Measurements from ENCODE around the gene PINK1. TPM values are rescaled to one million over a fixed set of nuclear protein-coding genes. Genes with fewer than 3 reads are reported as not detected.

The PINK1 gene
- polyA plus RNA-seq, 1 of the 3 experiments (the other 2 are of a cell fraction), result 24.4 TPM

GRCh38 chr1:20680269-20680668, 47.0 kb downstream of the PINK1 start:
- ChIA-PET POLR2A (no interaction called here), CTCF (interaction anchor here (0.9 to 1.3 kb wide), 2 partner anchors 17 to 515 kb away, joined by 3 read pairs; no protein-coding TSS in a partner anchor)
- no peaks in the 10 kb centered on the region for H3K9me2 ChIP-seq
- H3K9ac ChIP-seq, result no peak overlapping the region
- H3K27me3 ChIP-seq (ENCODE audit: insufficient read depth), result no peaks in the 10 kb centered on the region
- no peak overlapping the region for H3K4me2 ChIP-seq
- 75% methylated on average over 5 of the region's 5 CpGs for WGBS (ENCODE audit: low lambda C conversion rate)
- H2AFZ ChIP-seq (ENCODE audit: low read depth), result no peak overlapping the region
- H3K4me3 ChIP-seq (ENCODE audit: low read depth in 2 of 2, low read length in 1 of 2), result no peak overlapping the region
- no peaks in the 10 kb centered on the region for H3K9me3 ChIP-seq
- H3K79me2 ChIP-seq (ENCODE audit: insufficient read depth), result no peaks in the 10 kb centered on the region
- DNase-seq, result no peak
- H3K27ac ChIP-seq (ENCODE audit: low read depth in 2 of 2, low read length in 1 of 2), result no peak overlapping the region
- H4K20me1 ChIP-seq (ENCODE audit: insufficient read depth), result no peaks in the 10 kb centered on the region
- no peaks in the 10 kb centered on the region for H3K36me3 ChIP-seq (replicated peaks in 1 of 2; ENCODE audit: control insufficient read depth in 1 of 2, insufficient read depth in 2 of 2, low read length in 1 of 2)
- no peaks in the 10 kb centered on the region for H3K4me1 ChIP-seq (ENCODE audit: control insufficient read depth in 1 of 2, insufficient read depth in 2 of 2, low read depth in 1 of 2, low read length in 1 of 2)
- no peaks in the 10 kb centered on the region for H3F3A ChIP-seq (replicated peaks; ENCODE audit: insufficient read depth)
- no peak for TF ChIP-seq FOXM1 (IDR thresholded peaks at IDR 0.05; ENCODE audit: low read depth)
- TF ChIP-seq MEF2A (IDR thresholded peaks at IDR 0.05; ENCODE audit: borderline replicate concordance, low read depth), result no peak
- TF ChIP-seq NRF1 (IDR thresholded peaks at IDR 0.05; ENCODE audit: low read depth, low read length), result no peak

- H3K9ac ChIP-seq, result no peak overlapping the region
- WGBS (ENCODE audit: low lambda C conversion rate), result 87% methylated on average over 9 of the region's 9 CpGs
Observed at GRCh38 chr1:20681999-20682398, 48.7 kb downstream of the PINK1 start.

GRCh38 chr1:20682571-20683236, 49.4 kb downstream of the PINK1 start:
- H3K9ac ChIP-seq, result no peak overlapping the region
- no peaks in the 10 kb centered on the region for H3K79me2 ChIP-seq (ENCODE audit: insufficient read depth)
- TF ChIP-seq IRF3 (IDR thresholded peaks at IDR 0.05; ENCODE audit: low read depth, low read length), result no peak
- no peak for TF ChIP-seq GATA2 (CRISPR knock-in tag; IDR thresholded peaks at IDR 0.05)
- TF ChIP-seq MAX (IDR thresholded peaks at IDR 0.05; ENCODE audit: low read depth), result no peak
- no peak for TF ChIP-seq MXI1 (IDR thresholded peaks at IDR 0.05; ENCODE audit: low read depth, low read length)
- no peak for TF ChIP-seq TEAD4 (IDR thresholded peaks at IDR 0.05; ENCODE audit: borderline replicate concordance, insufficient read depth)
- no peak for TF ChIP-seq USF1 (IDR thresholded peaks at IDR 0.05; ENCODE audit: borderline replicate concordance, low read depth)
- TF ChIP-seq REST (IDR thresholded peaks at IDR 0.05; ENCODE audit: low read depth, low read length), result no peak
- TF ChIP-seq RCOR1 (IDR thresholded peaks at IDR 0.05; ENCODE audit: low read length), result no peak
- TF ChIP-seq RAD21 (IDR thresholded peaks at IDR 0.05; ENCODE audit: low read length), result no peak
- no peak for TF ChIP-seq JUND (IDR thresholded peaks at IDR 0.05)
- ChIA-PET POLR2A (no interaction called here), CTCF (no interaction called here)
- H3K4me2 ChIP-seq, result no peak overlapping the region
- no peaks in the 10 kb centered on the region for H3K9me3 ChIP-seq
- no peak overlapping the region for H3K27ac ChIP-seq (ENCODE audit: low read depth in 2 of 2, low read length in 1 of 2)
- no peaks in the 10 kb centered on the region for H4K20me1 ChIP-seq (ENCODE audit: insufficient read depth)
- no peaks in the 10 kb centered on the region for H3K9me2 ChIP-seq
- no peaks in the 10 kb centered on the region for H3F3A ChIP-seq (replicated peaks; ENCODE audit: insufficient read depth)
- no peaks in the 10 kb centered on the region for H3K36me3 ChIP-seq (replicated peaks in 1 of 2; ENCODE audit: control insufficient read depth in 1 of 2, insufficient read depth in 2 of 2, low read length in 1 of 2)
- H3K4me3 ChIP-seq (ENCODE audit: low read depth in 2 of 2, low read length in 1 of 2), result no peak overlapping the region
- WGBS (ENCODE audit: low lambda C conversion rate), result 85% methylated on average over 18 of the region's 24 CpGs
- no peaks in the 10 kb centered on the region; a peak in 1 of 4 replicates for H3K4me1 ChIP-seq (ENCODE audit: control insufficient read depth in 1 of 2, insufficient read depth in 2 of 2, low read depth in 1 of 2, low read length in 1 of 2)
- no peak overlapping the region for H2AFZ ChIP-seq (ENCODE audit: low read depth)
- no peak for DNase-seq
- no peaks in the 10 kb centered on the region for H3K27me3 ChIP-seq (ENCODE audit: insufficient read depth)

More at GRCh38 chr1:20681999-20682398, 48.7 kb downstream of the PINK1 start:
- Histone ChIP-seq H3K4me1 (ENCODE audit: control insufficient read depth in 1 of 2, insufficient read depth in 2 of 2, low read depth in 1 of 2, low read length in 1 of 2) (no peaks in the 10 kb centered on the region; a peak in 1 of 4 replicates), H3K27ac (ENCODE audit: low read depth in 2 of 2, low read length in 1 of 2) (no peak overlapping the region), H3K9me2 (no peaks in the 10 kb centered on the region), H3F3A (replicated peaks; ENCODE audit: insufficient read depth) (no peaks in the 10 kb centered on the region), H3K36me3 (replicated peaks in 1 of 2; ENCODE audit: control insufficient read depth in 1 of 2, insufficient read depth in 2 of 2, low read length in 1 of 2) (no peaks in the 10 kb centered on the region), H3K4me3 (ENCODE audit: low read depth in 2 of 2, low read length in 1 of 2) (no peak overlapping the region), H3K9me3 (no peaks in the 10 kb centered on the region), H3K4me2 (no peak overlapping the region), H3K79me2 (ENCODE audit: insufficient read depth) (no peaks in the 10 kb centered on the region), H4K20me1 (ENCODE audit: insufficient read depth) (no peaks in the 10 kb centered on the region), H3K27me3 (ENCODE audit: insufficient read depth) (no peaks in the 10 kb centered on the region), H2AFZ (ENCODE audit: low read depth) (no peak overlapping the region)
- TF ChIP-seq RXRA (IDR thresholded peaks at IDR 0.05; ENCODE audit: borderline replicate concordance, low read depth), result no peak
- TF ChIP-seq GATA2 (CRISPR knock-in tag; IDR thresholded peaks at IDR 0.05), result no peak
- no peak for TF ChIP-seq ELF1 (IDR thresholded peaks at IDR 0.05)
- no peak for TF ChIP-seq YY1 (IDR thresholded peaks at IDR 0.05; ENCODE audit: low read depth)
- no peak for TF ChIP-seq TAF1 (IDR thresholded peaks at IDR 0.05; ENCODE audit: borderline replicate concordance, low read depth, low read length)
- POLR2A ChIA-PET, result no interaction called here
- DNase-seq, result no peak
- CTCF ChIA-PET, result no interaction called here
